Mesenteric fat pad (tissue), 1 donor: ENCODE data around the gene STK10. TPM values are rescaled to one million over a fixed set of nuclear protein-coding genes. Genes with fewer than 3 reads are reported as not detected.

Experiments
- DNase-seq: peaks from one replicate; pipeline ENCODE4 v3.0.0-alpha.2; 2020; ENCODE audit warnings: low spot score
- total RNA-seq: library from RNA; stranded (reverse); fragmentation: NEBNext Ultra II Directional; extraction: Animal tissue kit (Norgen Biotek cat#: 25700); gene quantifications from one replicate; pipeline ENCODE4 v1.2.1, GENCODE V29; 2021
- donor health status: DM: yes; HTN: yes; CAD: no.

Gene STK10
- total RNA-seq, 1 donor from 2014 or later: 82.2 TPM

DNA sequence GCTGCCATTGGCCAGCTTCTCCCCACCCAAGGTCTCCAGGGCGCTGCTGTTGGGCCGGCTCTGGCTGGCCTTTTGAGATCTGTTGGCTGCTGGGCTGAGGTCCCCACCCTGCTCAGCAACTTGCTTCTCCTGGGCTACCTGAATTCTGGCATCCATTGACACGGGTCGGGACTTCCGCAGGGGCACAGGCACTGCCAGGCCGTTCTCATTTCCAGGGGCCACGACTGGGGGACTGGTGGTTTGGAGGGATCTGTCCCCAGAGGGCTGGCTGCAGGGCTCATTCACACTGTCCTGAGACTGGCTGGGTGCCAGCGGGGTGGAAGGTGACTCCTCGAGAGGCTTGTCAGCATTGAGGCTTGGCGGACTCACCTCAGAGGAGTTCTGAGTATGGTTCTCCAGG lies 94.5 kb downstream of the STK10 start:
- peak; percentile 68 for DNase-seq

DNA sequence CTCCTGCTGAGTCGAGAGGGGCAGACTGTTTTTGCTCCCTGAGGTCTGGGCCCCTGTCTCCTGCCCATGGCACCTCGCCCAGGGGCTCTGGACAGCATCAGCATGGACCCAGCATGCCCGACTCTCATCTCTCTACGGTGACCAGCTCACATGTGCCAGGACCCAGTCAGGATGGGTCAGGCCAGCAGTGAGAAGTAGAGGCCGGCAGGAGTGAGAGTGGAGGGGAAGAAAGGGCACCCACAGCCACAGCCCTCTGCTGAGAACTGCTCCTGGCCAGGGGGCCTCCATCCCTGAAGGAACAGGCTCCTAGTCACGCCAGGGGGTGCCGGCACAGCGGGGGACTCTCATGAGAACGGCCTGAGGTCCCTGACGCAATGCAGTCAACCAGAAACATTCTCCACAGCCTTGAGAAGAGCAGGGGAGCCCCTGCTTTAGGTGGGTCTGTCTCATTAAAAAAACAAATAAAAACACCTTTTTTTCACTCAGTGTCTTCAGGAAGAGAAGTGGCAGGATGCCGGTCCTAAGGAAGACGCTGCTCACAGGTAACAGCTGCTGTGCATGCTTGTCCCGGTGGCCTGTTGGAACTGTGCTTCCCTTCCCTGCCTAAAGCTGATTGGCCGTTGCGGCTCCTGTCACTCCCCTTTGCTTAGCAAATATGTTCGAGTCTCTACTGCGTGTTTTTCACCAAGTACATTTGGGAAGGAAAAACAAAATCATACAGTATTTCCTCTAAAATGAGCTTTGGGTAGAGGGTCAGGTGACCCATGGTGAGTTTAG lies 95.9 kb downstream of the STK10 start:
- DNase-seq: peak; percentile 71

DNA sequence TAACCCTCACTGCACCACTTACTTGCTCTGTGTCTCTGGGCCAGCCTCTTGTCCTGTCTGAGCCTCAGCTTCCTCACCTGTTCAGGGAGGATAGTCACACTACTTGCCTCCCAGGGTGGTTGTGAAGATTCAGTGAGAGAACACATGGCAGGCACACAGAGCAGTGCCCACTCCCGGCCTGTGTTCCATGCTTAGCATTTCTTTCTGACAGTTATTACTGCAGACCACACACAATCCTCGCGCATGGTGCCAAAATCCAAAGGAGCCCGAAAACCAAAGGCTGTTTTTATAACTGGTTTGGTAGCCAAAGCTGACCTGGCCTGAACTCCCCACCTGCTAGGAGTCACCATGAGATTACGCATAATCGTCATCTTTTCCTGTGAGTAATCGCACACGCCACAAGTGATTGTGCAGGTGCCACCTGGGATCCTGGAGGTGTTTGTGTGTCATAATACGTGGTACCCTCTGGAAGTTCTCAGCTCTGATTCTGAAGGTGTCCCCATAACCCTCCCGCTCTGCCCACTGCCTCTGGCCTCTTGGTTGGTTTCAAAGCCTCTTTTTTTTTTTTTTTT lies 97.0 kb downstream of the STK10 start:
- peak; percentile 39 for DNase-seq

DNA sequence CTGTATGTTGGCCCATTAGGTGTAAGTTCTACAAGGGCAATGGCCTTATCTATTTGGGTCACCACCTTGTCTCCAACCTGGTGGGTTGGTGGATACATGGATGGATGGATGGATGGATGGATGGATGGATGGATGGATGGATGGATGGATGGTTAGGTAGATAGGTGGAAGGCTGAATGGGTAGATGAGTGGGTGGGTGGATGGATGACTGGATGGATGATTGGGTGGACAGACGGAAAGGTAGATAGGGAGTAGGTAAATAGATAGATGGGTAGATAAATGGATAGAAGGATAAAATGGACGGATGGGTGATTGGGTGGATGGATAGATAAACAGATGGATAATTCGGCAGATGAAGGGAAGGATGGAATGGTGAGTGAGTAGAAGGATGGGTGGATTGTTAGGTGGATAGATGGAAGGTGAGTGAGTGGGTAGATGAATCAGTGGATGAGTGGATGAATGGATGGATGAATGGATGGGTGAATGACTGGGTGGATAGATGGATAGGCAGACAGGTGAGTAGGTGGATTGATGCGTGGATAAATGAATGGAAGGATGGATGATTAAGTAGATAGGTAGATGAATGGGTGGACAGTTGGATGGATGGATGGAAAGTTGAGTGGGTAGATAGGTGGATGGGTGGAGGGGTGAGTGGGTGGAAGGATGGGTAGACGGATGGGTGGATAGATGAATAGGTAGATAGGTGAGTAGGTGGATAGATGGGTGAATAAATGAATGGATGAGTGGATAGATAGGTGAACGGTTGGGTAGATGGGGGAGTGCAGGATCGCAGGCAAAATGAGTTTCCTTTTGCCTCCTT lies 98.5 kb downstream of the STK10 start:
- no peak for DNase-seq

DNA sequence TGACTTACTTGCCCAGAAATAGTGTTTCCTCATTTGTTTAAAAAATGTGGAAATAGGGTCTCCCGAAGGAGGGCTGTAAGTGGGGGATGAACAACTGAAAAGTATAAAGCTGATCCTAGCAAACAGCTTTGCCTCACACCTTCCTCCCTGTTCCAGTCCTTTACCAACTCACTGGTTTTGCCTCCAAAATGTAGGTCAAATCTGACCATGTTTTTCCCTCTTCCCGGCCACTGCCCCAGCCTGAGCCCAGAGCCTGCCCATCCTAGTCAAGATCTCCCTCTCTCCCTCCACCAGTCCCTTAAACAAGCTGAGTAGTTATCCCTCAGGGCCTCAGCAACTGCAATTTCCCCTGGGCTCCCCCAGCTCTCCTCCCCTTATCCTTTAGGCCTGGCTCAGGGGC lies 99.2 kb downstream of the STK10 start:
- peak; percentile 35 for DNase-seq

DNA sequence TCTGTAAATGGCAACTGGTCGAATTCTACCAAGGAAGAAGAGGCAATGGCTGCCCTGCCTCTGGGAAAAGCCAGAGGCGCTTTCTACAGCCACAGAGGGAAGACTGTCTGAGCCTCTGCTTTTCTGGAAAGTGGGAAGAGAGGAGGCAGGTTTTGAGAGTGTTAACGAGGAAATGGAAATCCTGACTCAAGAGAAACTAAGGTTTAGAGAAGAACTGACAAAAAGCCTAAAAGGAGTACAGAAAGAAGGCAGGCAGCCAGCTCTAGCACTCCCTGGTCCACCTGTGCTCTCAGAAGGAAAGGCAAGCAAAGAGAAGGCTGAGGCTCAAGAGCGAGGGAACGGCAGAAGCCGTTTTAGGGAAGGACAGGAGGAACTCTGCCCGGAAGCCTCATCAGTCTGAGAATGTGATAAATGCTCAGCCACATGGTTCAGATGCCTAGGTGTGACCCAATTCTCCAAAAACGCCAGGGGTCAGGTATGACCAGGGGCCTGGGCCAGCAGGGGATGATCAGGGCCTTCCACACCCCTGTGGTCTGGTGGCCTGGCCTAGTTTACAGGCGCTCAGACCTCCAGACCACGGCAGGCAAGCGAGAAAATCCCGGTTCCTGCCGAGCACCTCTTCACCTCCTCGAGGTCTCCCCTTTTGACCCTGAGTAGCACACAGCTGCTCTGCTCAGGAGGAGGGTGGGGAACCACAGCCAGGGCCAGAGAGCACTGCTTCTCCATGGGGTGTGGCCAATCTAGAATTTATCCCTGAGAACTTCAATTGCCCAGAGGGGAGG lies 101.6 kb downstream of the STK10 start:
- peak; percentile 64 for DNase-seq

DNA sequence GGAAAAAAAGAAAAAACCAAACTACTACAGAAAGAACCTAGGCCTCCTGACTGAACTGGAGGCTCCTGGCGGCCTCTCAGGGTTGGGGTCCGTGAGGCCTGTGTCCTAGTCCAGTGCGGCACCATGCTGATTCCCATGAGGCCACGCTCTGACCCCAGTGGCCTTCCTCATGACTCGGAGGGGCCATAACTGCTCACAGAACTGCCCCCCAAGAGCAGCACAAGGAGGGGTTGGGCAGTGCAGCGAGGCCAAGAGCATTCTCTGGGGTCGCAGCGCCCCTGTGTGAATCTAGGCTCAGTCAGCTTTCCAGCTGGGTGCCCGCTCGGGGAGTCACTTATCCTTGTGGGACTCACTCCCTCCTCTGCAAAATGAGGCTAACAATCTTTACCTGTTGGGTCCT lies 102.3 kb downstream of the STK10 start:
- DNase-seq: peak; percentile 83

DNA sequence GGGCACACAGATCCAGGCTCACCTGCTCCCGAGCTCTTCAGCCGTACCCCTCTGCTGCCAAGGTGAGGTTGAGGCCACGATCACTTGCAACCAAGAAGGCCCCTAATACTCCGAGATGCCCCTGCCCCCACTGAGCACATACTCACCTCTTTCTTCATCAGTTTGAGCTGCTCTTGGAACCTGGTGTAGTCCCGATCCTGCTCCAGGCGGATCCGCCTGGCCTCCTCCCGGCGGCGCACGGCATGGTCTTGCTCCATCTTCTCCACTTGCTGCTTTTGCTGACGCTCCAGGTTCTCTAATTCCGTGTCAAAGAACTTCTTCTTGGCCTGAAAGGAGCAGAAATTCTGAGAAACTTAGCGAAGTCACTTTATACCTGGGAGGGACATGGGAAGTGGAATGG lies 105.8 kb downstream of the STK10 start:
- no peak for DNase-seq

DNA sequence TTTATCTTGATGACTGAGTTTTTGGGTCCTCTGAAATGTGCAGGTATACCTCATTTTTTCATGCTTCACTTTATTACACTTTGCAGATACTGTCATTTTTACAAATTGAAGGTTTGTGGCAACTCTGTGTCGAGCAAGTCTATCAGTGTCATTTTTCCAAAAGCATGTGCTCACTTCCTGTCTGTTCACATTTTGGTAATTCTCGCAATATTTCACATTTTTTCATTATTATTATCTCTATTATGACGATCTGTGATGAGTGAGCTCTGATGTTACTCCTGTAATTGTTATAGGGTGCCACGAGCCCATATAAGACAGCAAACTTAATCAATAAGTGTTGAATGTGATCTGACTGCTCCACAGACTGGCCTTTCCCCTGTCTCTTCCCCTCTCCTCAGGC lies 108.1 kb downstream of the STK10 start:
- no peak for DNase-seq

DNA sequence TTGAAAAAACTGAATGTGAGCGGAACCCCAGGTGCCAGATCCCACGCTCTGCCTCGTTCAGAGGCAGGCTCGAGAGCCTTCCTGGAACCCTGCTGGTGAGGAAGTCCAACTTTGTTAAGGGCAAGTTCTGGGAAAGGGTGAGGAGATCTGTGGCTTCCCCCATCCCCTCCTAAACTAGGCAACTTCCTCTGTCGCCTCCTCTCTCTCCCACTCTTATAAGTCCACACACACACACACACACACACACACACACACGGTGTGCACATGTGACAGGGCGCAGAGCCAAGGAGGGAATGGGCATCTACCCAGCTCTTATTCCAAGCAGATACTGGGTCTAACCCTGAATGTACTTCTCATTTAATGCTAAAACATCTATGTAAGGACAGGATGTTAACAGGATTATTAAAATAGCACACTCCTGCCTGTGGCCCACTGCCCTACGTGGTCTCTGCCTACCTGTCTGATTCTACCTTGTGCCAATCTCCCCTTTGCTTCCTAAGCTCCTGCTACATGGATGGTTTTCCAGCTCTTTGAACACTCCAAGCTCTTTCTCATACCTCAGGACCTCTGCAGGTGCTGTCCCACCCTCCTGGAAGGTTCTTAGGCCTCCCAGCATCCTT lies 109.2 kb downstream of the STK10 start:
- DNase-seq: peak; percentile 30

DNA sequence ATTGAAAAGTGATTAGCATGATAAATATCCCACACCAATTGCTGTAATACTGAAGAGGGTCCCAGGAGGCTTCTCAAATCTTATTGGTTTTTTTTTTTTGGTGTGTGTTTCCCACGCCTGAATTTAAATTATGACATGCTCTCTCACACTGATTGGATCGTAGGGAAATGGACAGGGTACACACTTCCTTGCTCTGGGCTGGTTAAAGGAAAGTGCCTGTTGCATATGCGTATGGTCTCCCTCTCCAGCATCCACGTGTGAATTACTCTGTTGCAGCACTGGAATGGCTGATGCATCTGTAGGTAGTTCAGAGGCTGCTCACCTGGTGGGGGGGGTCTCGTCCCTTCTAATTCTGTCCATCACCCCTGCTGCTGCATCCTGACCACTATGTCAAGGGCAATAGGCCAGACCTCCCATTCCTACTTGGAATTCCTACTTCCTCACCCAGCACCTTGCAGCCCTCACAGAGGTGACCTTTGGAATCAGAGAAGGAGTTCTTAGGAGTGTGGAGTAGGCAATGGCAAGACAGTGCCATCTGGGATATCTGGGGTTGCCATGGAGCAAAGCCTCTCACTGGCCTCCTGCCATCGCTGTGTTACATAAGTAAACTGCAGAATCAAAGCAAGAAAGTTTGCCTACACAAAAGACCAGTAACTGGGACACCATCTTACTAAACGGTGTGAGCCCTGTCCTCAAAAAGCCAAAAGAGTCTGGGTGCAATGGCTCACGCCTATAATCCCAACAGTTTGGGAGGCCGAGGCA lies 110.2 kb downstream of the STK10 start:
- no peak for DNase-seq

DNA sequence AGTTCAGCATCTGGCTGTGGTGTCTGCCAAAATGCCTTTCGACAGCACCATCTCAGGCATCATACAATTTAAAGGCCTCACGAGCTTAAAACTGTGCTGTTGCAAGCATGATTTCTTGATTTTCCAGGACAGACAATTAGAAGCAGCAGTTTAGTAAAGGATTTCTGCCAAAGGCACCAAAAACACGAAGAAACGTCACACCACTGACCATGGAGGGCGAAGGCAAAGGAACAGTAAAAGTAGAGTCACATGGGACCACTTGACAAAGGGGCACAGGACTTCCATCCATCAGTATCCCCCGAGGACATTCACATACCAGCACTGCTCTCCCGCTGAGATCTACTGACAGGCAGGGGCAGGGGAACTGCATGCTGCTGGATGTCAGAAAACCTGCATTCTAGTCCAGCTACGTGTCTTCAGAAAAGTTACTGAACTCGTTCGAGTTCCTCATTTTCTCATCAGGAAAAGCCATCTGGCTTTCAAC lies 111.2 kb downstream of the STK10 start:
- no peak for DNase-seq

DNA sequence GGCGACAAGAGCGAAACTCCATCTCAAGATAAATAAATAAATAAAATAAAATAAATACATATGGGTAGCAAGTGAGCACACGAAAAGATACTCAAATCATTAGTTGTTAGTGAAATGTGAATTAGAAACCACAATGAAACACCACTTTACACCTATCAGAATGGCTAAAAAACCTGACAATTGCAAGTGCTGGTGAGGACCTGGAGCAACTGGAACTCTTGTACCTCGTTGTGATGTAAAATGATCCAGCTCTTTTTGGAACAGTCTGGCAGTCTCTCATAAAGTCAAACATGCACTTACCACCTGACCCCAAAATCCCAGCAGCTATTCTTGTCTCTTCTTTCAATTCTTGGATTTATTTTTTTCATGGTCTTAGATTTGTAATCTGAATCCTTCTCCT lies 112.4 kb downstream of the STK10 start:
- no peak for DNase-seq

DNA sequence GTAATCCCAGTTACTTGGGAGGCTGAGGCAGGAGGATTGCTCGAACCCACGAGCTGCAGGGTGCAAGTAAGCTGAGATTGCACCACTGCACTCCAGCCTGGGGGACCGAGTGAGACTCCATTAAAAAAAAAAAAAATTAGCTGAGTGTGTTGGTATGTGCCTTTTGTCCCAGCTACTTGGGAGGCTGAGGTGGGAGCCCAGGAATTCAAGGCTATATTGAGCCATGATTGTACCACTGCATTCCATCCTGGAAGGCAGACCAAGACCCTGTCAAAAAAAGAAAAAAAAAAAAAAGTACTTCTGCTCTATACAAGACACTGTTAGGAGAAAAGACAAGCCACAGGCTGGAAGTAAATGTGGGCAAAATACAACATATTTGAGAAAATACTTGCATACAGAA lies 113.1 kb downstream of the STK10 start:
- no peak for DNase-seq

DNA sequence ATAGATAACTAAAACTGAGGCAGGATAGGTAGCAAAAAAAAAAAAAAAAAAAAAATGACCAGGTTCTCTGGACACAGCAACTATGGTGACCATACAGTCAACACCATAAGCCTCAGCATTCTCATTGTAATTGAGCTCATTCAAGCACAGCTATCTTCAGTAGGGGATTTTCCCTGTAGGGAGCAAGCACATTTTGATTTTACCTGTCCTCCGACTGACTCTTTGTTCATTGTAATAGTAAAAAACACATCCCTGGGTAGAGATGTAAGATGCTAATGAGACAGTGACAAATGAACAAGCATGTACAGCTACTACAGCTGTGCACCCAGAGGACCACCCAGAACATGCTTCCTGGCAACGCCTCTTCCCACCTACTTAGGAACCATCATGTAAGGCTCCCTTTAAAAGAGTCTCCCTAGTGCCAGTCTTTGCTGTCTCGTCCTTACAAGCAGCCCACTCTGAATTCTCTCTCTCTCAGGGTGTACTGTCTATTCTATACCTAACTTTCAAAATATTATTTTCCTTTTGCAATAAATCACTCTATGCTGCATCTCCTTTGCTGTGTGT lies 116.6 kb downstream of the STK10 start:
- peak; percentile 14 for DNase-seq

DNA sequence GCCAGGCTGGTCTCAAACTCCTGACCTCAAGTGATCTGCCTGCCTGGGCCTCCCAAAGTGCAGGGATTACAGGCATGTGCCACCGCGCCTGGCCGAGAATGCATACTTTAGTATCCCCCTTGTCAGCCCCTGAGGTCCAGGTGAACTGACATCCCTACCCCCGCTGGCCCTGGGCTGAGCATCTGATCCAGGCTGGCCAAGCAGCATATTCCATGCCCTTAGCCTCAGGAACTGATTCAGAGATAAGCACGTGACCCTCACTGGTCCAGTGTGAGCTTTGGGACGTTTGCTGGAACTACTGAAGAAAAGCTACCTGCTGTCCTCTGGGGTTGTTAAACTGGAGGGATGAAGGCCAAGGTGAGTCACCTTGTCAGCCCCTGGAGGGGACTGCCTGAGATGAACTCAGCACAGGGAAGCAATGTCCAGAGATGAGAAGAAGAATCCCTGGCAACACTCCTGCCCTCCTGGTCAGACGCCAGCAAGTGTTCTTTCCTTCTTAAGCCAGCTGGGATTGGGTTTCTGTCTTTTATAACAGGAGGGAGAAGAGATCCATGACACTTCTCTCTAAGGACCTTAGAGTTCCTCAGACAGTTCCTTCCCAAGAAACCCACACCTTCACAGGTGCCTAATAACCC lies 122.5 kb downstream of the STK10 start:
- DNase-seq: peak; percentile 87

DNA sequence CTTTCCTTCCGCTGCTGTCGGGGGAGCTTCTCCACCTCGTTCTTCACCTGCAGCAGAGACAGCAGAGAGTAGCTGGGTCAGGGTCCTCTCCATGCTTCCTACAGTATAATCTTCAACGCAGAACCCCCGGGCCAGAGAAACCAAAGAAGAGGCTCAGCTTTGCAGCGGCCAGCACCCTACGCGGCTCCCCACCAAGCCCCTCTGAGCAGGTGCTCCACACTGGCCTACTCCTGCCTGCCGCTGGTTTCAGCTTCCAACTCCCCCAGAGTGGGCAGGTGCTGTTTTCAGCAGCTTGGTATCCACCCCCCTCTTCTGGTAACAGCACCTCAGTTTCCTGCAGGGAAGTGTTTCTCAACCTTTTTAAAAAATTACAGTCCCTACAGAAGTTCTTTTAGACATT lies 123.3 kb downstream of the STK10 start:
- peak; percentile 74 for DNase-seq

DNA sequence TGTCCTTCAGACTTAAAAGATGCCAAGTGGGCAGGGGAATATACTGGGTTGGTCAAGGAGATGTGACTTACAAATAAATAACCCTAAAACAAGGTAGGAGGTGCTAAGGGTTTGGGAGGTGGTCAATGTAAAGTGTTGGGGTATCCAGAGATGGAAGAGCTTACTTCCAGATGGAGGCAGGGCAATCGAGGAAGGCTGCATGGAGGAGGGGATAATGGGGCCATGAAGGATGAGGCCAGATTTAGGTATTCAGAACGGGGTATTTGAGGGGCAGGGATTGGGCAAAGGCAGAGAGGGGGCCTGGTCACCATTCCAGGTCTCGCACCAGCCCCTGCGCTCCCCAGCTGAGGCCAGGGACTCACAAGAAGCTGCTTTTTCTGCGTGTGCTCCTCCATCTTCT lies 123.7 kb downstream of the STK10 start:
- no peak for DNase-seq
